ENCODE data around the gene FN1.
"Not testable (repeated sequence)": the region's sequence is repeated elsewhere in the genome, so short reads cannot be mapped to it uniquely, and the experiment has no call there.

Gene FN1

GRCh38 chr2:215422676-215423075, 13.2 kb downstream of the FN1 start:
- DNase-seq, result no peak

GRCh38 chr2:215421859-215422461, 13.9 kb downstream of the FN1 start:
- DNase-seq, result no peak

- DNase-seq, result no peak
These were observed 15.4 kb downstream of the FN1 start for GRCh38 chr2:215420471-215420935.

GRCh38 chr2:215419769-215420470, 15.9 kb downstream of the FN1 start:
- no peak for DNase-seq

GRCh38 chr2:215419113-215419512, 16.8 kb downstream of the FN1 start:
- DNase-seq, result no peak

- DNase-seq, result no peak
These were observed 17.6 kb downstream of the FN1 start for GRCh38 chr2:215418064-215418963.

GRCh38 chr2:215417400-215417951, 18.4 kb downstream of the FN1 start:
- DNase-seq, result no peak

- DNase-seq, result no peak
These were observed 19.2 kb downstream of the FN1 start for GRCh38 chr2:215416656-215417055.

GRCh38 chr2:215415820-215416577, 19.9 kb downstream of the FN1 start:
- DNase-seq, result no peak

- no peak for DNase-seq
These were observed 20.6 kb downstream of the FN1 start for GRCh38 chr2:215415218-215415617.

- no peak for DNase-seq
These were observed 21.2 kb downstream of the FN1 start for GRCh38 chr2:215414674-215415073.

GRCh38 chr2:215413974-215414373, 21.9 kb downstream of the FN1 start:
- DNase-seq, result no peak

- DNase-seq, result no peak
These were observed 22.4 kb downstream of the FN1 start for GRCh38 chr2:215413484-215413777.

GRCh38 chr2:215411941-215412743, 23.7 kb downstream of the FN1 start:
- DNase-seq, result no peak

- no peak for DNase-seq
These were observed 25.0 kb downstream of the FN1 start for GRCh38 chr2:215410932-215411285.

GRCh38 chr2:215410181-215410931, 25.5 kb downstream of the FN1 start:
- DNase-seq, result not testable (repeated sequence)

- peak; percentile 48 to 60 for DNase-seq
These were observed 26.3 kb downstream of the FN1 start for GRCh38 chr2:215409331-215410127.

GRCh38 chr2:215408441-215408840, 27.4 kb downstream of the FN1 start:
- not testable (repeated sequence) for DNase-seq

GRCh38 chr2:215407590-215408264, 28.1 kb downstream of the FN1 start:
- no peak for DNase-seq

GRCh38 chr2:215407061-215407460, 28.8 kb downstream of the FN1 start:
- DNase-seq, result no peak

Data from activated T-cell treated with anti-CD3 and anti-CD28 coated beads, Interleukin-2, amount 50 U/mL, for 48 hours (primary cell).